T-helper 2 cell (primary cell): Measurements from ENCODE around the gene ECSIT.

ENCODE experiments used
- DNase-seq, 5 experiments: peaks; one replicate each; pipeline versions ENCODE4 v3.0.0 to v3.0.0-alpha.2; 2012 to 2022

ECSIT gene

DNA sequence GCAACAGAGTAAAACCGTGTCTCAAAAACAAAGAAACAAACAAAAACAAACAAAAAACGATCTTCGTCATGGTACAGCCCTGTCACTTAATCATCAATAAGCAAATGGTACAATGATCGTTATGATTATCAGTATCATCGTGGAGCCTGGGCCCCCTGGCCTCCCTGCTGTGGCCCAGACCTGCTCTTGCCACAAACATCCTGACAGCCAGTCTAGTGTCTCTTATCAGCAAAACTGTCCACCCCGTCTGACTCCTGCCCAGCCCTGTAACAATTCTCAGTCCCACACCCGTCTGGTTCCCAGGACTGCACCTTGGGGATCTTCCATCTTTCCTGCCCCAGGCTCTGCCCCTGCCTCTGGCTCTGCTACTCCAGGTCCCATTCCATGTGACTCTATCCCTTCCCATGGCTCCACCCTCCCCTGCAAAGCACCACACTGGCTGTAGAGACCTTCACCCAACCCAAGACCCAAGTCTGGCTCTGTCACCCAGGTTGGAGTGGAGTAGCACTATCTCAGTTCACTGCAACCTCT is 29.0 kb downstream of the ECSIT start:
- no peak for DNase-seq

DNA sequence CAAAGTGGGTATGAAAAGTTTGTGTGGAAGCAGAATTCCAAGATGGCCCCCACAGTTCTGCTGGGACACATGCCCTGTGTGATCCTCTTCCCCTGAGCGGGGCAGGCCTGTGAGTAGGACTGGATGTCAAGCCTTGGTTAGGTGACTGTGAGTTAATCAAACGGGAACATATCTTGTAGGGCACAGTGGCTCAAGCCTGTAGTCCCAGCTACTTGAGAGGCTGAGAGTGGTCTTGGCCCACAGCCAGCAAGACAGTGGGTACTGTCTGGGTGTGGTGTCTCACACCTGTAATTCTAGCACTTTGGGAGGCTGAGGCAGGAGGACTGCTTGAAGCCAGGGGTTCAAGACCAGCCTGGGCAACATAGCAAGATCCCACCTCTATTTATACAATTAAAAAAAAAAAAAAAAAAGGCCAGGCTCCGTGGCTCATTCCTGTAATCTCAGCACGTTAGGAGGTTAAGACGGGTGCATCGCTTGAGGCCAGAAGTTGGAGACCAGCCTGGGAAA is 29.7 kb downstream of the ECSIT start:
- DNase-seq, result no peak

DNA sequence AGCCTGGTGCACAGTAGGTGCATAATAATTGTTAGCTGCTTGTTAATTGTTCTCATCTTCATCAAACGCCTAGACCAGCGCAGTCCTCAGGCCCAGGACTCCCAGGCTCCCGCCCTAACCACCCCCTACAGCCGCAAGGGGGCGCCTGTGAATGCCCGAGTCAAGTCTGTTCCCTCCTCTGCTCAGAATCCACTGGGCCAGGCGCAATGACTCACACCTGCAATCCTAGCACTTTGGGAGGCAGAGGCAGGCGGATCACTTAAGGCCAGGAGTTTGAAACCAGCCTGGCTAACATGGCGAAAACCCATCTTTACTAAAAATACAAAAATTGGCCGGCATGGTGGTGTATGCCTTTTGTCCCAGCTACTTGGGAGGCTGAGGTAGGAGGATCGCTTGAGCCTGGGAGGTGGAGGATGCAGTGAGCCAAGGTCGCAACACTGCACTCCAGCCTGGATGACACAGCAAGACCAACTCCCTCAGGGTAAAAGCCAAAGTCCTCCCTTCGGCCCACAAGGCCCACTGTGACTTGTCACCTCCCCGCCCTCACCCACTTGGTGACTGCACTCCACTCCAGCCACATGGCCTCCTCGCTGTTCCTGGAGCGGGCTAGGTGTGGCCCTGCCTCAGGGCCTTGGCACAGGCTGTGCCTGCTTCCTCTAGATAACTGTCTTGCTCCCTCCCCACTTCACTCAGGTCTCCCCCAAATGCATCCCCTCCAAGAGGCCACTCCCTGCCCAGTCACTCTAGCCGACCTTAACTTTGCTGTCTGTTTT is 32.4 kb downstream of the ECSIT start:
- peak; percentile 19 to 57 (median 44) for DNase-seq

DNA sequence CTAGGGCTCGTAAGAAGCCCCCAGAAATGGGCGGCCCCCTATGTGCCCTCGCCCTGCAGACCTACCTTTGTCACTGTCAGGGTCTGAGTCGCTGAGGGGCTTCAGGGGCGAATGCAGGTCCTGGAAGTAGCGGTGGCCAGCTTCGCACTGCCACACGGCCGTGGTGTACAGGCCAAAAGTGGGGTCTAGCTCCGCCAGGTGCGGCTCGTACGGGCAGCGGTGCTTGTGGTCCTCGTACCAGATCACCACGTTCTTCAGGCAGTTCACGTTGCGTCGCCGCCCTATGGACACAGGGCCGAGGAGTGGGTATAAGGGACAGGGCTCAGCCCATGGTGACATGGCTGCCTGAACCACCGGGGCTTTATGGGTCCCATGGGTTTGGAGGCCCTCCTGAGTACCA is 33.0 kb downstream of the ECSIT start:
- DNase-seq, result no peak

DNA sequence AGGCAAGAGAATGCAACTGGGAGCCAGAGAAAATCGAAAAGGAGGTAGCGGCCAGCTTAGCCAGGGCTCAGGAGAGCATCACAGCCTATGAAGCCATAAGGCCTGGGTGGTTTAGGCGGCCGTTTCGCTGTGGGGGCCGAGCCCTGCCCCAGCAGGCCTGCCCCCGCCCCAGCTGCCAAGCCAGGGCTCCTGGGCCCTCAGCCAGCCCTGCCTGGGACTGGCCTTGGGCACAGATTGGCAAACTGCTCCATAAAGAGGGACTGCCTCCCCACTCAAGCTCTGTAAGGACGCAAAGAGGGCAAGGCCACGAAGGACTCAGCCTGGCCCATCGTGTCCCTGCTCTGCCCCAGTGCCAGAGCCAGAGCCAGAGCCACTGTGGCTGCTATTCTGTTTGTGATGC is 33.5 kb downstream of the ECSIT start:
- DNase-seq, result no peak

DNA sequence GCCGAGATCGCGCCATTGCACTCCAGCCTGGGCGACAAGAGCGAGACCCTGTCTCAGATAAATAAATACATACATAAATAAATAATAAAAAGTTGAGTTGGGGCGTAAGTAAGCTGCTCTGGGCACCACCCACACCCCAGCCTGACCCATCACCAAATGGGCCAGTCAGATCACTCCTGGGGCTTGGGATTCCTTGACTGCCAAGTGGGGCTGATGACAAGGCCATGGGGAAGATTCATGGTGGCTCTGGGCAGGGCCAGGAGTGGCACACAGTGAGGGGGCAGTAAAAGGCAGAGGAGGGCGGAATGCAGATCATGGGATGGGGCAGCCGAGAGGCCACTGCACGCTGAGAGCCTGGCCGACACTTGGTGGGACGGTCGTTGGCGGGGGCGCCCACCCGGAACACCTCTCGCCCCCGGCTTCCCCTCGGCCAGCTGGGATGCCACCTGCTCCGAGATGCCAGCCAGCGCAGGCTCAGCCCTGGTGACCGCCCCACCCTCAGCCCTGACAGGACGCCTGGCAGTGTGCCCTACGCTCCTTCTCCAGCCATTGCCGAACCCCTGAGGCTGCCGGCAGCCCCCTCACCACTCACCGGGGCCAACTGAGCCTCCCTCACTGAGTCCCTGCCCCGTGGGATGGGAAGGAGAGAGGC is 34.2 kb downstream of the ECSIT start:
- DNase-seq, result no peak

DNA sequence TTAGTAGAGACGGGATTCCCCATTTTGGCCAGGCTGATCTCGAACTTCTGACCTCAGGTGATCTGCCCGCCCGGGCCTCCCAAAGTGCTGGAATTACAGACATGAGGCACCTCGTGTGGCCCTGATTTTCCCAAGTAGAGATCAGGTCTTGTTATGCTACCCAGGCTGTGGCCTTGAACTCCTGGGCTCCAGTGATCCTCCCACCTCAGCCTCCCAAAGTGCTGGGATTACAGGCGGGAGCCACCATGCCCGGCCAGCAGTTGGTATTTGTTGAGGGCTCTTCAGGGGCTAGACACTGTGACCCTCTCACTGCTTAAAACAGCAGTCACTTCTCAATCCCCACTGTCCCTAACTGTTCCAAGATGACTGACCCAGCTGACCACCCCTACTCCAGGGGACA is 39.6 kb downstream of the ECSIT start:
- DNase-seq, result no peak

DNA sequence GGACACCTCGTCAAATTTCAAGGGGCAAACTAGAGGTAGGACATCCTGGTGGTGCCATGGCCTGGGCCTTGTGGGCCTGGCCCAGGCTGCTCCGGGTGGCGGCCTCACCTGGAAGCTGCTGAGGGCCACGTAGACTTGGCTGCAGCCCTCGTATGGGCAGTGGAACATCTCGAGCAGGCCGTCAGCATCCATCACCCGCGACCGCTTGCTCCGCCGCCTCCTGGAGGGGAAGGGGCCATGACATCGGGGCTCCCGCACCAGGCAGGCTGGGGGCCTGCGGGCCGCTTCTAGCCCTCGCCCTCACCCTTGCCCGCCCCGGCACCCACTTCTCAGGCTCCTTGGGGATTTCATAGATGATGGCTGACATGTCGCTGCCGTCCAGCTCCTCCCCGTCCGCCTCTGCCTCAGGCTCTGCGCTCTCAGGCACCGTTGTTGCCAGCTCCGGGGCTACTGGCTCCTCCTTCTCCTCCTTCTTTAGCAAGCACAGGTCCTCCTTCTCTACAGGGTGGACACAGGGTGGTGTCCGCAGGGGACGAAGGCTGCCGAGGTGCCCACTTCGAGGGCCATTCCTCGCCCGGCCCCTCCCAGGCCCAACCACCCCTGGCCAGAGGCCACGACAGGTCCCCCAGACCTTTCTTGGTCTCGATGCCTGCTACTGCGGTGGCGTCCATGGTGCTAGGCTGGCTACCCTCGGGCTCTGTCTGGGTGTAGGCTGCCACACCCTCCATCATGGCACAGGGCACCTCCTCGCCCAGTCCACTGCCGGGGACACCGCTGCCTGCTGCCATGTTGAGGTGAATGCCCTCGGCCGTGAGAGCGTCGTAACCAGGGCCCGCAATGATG is 42.1 kb downstream of the ECSIT start:
- no peak for DNase-seq

DNA sequence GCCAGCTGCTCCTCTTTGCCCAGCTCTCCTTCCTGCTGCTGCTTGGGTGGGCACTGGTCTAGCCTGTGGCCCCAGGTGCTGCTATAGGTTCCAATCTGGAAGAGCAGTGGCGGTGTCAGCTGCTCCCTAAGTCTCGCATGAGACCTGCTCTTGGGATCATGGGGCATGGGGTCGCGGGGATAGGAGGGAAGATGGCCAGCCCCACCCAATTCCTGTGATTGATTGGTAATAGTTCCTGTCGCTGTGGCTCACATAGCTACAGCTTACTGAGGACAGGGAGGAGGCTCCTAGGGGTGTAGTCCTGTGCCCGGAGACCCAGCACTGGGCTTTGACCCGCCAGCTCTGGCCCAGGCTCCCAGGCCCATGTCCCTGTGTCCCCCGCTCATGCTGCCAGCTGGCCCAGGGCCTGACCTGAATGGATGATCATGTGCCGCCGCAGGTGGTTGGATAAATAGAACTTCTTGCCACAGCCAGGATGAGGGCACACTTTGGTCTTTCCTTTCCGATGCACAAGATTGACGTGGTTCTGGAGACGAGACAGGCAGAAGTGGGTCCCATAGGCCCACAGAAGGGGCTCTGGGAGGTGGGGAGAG is 43.6 kb downstream of the ECSIT start:
- DNase-seq, result no peak

DNA sequence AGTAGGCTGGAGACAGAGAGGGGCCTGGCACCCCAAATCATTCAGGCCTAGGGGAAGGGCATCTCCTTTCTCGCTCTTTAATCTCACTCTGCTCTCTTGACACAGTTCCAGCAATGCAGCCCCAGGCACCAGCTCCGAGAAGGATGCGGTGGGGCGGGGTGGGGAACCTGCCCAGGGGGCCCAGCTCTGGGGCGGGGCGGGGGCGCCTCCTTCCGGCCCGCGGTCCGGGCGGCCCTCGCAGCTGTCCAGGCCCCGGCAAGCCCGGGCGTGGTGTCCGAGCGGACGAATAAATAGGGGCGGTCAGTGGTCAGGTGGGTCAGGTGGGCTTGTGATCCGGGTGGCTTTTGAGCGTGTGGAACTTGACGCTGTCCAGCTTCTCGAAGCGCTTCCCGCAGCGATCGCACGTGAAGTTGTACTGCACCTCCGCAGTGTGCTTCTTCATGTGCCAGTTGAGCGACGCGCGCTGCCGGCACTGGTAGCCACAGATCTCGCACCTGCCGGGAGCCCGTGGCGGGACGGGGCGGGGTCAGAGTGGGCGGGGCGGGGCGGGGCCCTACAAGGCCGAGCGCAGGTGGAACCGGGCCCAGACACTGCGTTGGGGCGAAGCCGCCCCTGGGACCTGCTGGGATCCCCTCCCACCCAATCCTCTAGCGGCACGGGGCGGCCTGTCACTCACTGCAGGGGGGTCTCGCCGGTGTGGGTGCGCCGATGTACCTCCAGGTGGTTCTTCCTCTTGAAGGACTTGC is 45.4 kb downstream of the ECSIT start:
- DNase-seq, result no peak

DNA sequence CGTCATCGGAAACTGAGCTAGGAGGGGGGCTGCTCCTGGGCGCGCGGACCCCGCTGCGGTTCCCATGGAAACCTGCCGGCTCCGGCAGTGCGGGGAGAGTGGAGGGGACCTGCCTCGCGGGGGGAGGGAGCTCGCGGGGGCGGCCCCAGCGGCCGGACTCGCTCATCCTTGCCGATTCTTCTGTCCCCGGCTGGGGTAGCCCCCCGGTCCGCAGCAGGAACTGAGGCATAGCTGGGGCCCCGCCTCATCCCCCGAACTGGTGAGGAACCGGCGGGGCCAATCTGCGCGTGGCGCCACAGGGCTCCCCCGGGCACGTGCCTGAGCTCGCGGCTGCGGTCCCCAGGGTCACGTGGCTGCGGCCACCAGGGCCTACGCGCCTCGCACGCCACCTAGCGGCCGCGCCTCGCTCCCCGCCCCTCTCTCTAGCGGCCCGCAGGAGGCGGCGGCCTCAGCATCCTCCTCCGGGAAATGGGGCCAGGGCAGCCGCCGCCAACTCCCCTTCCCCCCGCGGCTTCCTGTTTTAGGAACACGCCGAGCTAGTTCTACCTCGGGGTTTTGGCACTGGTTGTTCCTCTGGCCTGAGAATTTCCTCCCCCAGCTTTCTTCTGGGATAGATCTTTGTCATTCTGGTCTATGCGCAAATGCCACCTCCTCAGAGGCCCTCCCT is 46.4 kb downstream of the ECSIT start:
- DNase-seq, result peak; percentile 79 to 92 (median 82)

DNA sequence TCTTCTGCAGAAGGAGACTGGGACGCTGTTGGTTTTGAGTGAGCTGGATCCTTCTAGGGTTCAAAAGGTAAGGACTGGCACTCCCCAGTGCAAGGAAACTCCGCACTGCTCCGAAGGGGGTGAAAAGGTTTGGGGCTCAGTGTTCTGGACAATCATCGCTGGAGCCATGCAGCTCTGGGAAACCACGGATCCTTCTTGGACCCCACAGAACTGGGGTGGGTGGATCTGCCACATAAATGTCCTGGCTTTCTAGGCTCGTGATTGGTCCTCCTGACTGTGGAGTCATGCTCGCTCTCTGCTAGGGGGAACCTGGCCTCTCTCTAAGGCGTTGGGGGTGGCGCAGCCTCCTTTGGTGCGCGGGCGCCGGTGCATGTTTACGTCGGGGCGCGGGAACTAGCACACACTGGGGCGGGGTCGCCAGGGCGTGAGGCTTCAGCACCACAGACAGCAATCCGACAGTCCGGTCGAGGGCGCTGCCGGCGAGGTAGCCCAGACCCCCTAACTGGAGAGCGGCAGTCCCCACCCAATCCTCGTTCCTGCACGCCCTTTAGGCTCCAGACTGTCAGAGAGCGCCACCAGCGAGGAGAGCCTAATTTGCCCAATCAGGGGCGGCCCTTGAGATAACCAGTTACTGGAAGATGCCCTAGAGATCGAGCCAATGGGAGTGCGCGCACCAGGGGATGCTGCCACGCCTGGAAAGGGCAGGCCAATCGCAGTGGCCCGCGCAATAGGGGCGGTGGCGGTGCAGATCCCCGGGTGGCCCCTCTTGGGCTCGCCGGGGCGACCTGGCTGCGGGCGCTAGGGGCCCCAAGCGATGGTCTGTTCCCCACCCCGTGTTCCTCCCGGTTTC is 47.2 kb downstream of the ECSIT start:
- peak; percentile 21 to 89 (median 49) for DNase-seq

DNA sequence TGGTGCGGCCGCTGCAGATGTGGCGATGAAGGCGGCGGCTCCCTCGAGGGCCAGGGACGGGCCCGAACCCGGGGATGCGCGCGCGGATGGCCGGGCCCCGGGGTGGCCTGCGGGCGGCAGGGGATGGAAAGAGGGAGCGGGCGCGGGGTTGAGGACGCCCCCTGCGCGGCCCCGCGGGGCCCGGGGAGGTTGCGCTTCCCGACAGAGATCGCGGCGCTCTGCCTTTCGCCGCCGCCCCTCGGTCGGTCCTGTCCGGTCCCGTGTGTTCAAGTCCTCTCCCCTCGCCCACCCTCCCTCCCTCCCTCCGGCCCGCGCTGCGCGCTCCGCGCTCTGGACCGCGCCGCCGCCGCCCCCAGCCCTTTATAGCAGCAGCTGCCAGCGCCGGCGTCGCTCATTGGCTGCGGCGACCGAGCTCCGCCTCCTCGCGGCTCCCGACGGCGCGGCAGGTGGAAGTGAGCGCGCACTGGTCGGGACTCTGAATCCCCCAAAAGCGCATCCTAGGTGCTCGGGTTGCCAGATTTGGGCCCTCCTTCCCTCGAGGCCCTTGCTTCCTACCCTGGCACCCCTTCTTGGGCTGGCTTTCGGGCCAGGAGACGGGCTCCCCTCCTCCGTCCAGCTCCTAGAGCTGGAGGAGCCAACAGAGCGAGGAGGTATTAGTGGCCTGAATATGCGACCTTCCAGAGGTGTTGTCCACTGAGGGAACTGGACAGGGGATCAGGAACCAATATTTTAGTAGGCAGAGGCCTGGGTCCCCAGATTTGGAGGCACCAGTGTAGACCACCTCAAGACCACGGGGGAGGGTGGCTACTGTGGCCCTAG is 48.0 kb downstream of the ECSIT start, which contains the start of gene ELAVL3:
TSS of gene ELAVL3 (minus strand) at position 332 of the 819 bp plus-strand sequence. CDS start 438 bp downstream, outside the sequence.
- no peak for DNase-seq

DNA sequence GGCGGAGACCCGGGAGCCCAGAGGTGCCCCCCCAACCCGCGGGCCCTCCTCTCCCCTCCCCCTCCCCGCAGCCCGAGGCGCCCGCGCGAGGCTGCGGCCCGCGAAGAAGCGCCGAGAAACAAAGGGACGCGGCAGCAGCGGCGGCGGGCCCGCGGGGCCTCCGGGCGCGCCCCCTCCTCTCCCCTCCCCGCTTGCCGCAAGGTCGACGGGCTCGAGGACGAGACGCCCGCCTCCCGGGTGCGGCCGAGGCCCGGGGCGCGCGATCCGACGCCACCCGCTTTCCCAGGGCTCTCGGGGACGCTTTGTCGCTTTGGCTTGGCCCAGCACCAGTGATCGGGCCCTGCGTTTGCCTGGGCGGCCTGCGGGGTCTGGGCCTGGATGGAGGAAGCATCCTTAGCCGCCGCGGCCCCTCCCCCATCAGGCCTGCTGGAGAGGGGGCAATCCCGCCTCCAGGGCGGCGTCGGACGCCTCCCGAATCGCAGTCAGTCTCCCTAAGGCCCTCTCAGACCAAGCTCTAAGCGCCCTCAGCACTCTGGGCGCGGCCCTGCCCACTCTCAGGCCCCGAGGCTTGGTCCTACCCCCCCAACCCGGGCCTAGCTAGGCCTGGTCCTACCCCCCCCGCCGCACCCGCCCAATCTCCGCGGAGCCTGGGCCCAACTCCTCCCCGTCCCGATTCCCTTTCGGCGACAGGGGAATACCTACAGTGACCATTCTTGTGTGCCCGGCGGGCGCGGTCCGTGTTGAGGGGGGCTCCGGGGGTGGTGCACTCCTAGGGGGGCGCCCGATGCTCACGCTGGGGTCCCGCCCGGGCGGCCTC is 48.8 kb downstream of the ECSIT start:
- DNase-seq, result no peak

DNA sequence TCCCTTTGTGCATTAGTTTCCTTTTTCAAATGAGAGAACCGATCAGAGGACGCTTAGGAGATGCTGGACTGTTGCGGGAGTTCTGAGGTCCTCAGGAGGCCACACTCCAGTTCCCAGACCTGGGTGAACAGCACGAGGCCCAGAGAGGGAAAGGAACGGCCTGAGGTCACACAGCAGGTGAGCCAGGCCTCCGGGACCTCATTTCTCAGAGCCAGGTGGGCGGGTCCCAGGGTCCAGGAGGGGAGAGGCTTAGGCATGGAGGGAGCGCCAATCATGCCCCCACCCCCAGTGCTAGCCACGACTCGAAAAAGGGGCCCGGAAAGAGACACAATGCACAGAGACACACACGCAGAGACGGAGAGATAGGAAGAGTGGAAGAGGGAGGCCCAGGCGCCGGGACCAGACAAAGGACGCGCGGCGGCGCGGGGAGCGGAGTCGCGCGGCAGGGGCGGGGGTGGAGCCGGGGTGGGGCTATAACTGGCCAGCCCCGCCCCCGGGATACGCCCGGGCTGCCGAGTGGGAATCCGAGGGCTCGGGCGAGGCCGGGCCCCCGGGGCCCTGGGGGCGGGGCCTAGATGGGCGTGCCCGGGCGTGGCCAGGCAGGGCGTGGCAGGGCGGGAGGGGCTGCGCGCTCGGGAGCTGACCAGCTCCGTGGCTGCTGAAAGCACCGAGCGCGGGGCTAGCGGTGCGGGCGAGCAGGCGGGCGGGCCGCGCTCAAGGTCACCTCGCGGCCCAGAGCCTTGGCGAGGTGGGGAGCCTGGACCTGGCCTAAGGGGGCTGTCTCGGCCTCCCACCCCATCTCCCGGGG is 49.6 kb downstream of the ECSIT start:
- no peak for DNase-seq

DNA sequence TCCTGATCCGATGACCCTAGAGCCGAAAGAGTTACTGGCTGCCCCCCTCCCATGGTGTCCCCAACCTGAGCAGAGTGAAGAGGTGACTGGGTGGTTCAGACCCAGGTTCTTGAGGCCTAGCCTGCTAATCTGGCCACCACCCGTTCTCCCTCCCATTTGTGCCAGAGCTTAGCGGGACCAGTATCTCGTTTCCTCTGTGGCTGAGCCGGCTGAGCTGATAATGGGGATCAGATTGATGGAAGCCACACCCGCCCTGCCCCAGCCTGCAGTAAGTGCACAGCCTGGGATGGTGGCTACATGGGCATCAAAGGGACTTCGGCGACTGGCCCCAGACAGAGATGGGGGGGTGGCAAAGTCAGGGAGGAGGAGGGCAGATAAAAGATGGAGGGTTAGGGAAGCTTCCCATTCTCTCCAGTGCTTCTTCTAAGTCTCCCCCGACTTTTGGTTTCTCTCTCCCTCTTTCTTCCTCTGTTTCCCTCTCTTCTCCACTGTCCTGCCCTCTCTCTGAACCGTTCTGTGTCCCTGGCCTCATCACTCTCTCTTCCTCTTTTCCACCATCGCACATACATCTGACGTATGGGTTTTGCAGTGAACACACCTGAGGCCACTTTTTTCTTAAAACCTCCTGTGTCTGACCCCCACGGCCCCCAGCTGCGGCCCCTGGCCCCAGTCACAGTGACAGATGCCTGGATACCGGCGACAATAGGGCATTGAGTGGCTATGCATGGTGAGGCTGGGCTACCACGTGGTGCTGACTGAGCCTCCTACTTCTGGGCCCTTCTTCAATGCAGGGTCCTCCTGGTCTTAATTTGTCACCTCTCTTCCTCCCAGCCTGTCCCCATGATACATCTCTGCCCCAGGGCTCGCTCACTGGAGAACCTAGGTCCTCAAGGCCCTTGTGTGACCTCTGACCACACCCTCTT is 50.5 kb downstream of the ECSIT start:
- DNase-seq, result no peak
